GM19240 (cell line): ENCODE data around the gene DHRS12.

Experiments used
- DNase-seq: peaks from one replicate; pipeline ENCODE4 v3.0.0; 2011; ENCODE audit warnings: low spot score; ENCODE audit not compliant: insufficient read length

Gene DHRS12

GRCh38 chr13:51728972-51729371 is 75.0 kb downstream of the DHRS12 start:
- DNase-seq = no peak

DNA sequence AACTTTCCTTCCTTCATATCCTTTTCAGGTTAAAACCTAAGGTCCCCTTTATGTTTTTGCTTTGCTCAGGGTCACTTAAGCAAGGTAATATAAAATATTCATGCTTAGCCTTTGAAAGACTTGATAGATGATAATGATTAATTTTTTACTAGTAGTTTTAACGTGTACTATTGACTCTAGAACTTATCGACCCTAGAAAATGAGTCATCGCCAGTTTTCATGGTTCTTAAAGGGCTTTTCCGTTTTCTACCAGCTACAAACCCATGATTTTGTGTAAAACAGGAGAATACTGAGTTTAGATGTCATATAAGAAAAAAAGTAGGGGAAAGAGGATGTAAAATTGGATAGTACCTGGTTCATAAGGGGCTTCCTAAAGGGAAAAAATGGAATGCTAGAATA is 75.7 kb downstream of the DHRS12 start:
- DNase-seq = no peak

GRCh38 chr13:51727634-51728274 is 76.2 kb downstream of the DHRS12 start:
- no peak for DNase-seq

GRCh38 chr13:51726446-51727193 is 77.3 kb downstream of the DHRS12 start:
- no peak for DNase-seq

DNA sequence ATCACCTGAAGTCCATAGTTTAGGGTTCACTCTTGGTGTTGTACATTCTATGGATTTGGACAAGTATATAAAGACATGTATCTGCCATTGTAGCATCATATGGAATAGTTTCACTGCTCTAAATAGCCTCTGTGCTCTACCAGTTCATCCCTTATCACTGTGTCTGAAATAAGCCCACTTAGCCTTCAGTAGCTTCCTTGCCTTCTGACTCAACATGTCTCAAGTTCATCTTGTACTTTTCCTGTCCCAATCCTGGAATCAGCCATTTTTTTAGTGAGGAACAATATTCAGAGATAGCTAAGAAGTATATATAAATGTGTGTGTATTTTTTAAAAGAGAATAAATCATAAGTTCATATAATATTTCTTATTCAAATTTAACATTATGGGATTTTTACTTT is 79.2 kb downstream of the DHRS12 start:
- no peak for DNase-seq

GRCh38 chr13:51723529-51723928 is 80.4 kb downstream of the DHRS12 start:
- no peak for DNase-seq

- DNase-seq = peak; percentile 17
These were observed 82.5 kb downstream of the DHRS12 start for GRCh38 chr13:51721496-51721895.

GRCh38 chr13:51719394-51719793 is 84.6 kb downstream of the DHRS12 start:
- no peak for DNase-seq
